Urinary bladder (tissue), 4 donors: Measurements from ENCODE around the gene ASIC2. TPM values are rescaled to one million over a fixed set of nuclear protein-coding genes. Genes with fewer than 3 reads are reported as not detected.
A peak's percentile ranks its signal among the peaks of the same experiment; 100 is the strongest.

ENCODE experiments used
- DNase-seq: peaks from one replicate; pipeline ENCODE4 v3.0.0-alpha.2; 2015; ENCODE audit errors: extremely low spot score
- H3K27ac ChIP-seq: one replicate; pipeline ENCODE4 v1.5.1; 2013; ENCODE audit warnings: low read depth, mild to moderate bottlenecking, moderate library complexity
- H3K36me3 ChIP-seq: one replicate; pipeline ENCODE4 v1.6.1; 2013; ENCODE audit warnings: mild to moderate bottlenecking, moderate library complexity; ENCODE audit not compliant: insufficient read depth
- H3K4me1 ChIP-seq: one replicate; pipeline ENCODE4 v1.6.1; 2013; ENCODE audit warnings: mild to moderate bottlenecking, moderate library complexity; ENCODE audit not compliant: insufficient read depth
- H3K4me3 ChIP-seq: one replicate; pipeline ENCODE4 v1.5.1; 2013; ENCODE audit warnings: low read depth, low read length
- WGBS: extraction: QIAGEN DNeasy Blood & Tissue Kit; methylation state at CpG from one replicate; pipeline ENCODE4 v1.1.7; 2013; 5-methylcytosine and 5-hydroxymethylcytosine counted together
- polyA plus RNA-seq: library from polyadenylated mRNA; stranded (reverse); fragments of 200-250 nt; gene quantifications from one replicate; pipeline ENCODE4 v1.2.3, GENCODE V29; 2013
- total RNA-seq: library from RNA; depleted of rRNA; stranded (reverse); fragments of >200 nt; gene quantifications from one replicate; pipeline ENCODE4 v1.2.3, GENCODE V29; 2014
- donor health status: healthy with polysubstance abuse.
- donor health status: healthy.

The ASIC2 gene
- total and polyA plus RNA-seq, 2 donors, result 0.09 to 1.1 TPM

GRCh38 chr17:33084755-33085154, 208.3 kb downstream of the ASIC2 start:
- Histone ChIP-seq H3K36me3 (no peaks in the 10 kb centered on the region), H3K27ac (no peak overlapping the region), H3K4me3 (no peak overlapping the region), H3K4me1 (no peaks in the 10 kb centered on the region)
- WGBS, result 87% methylated on average over 2 of the region's 2 CpGs
- DNase-seq, result no peak

GRCh38 chr17:33082529-33083173, 210.4 kb downstream of the ASIC2 start:
- no peak overlapping the region for H3K4me3 ChIP-seq
- 62% methylated on average over 7 of the region's 7 CpGs for WGBS
- no peak for DNase-seq
- H3K4me1 ChIP-seq, result no peaks in the 10 kb centered on the region
- H3K27ac ChIP-seq, result no peak overlapping the region
- H3K36me3 ChIP-seq, result no peaks in the 10 kb centered on the region

DNA sequence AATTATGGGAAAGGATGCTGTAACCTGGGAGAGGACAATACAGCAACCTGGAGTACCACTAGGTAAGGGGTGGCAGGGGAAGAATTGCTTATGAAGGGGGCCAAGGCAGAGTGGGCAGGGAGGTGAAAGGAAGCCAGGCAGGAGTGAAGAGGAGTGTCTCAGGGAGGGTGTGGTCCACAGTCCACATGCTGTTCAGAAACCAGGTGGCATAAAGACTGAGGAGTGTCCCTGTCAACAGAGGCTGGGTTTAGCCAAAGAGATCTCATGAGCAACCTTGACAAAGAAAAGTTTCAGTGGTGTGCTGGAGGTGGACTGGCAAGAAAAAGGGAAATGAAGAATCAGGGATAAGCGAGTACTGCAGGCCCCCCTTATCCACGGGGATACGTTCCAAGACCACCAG, 213.0 kb downstream of the ASIC2 start:
- DNase-seq, result no peak
- 71% methylated on average over 3 of the region's 3 CpGs for WGBS
- no peaks in the 10 kb centered on the region for H3K36me3 ChIP-seq
- no peak overlapping the region for H3K4me3 ChIP-seq
- H3K4me1 ChIP-seq, result no peaks in the 10 kb centered on the region
- H3K27ac ChIP-seq, result no peak overlapping the region

DNA sequence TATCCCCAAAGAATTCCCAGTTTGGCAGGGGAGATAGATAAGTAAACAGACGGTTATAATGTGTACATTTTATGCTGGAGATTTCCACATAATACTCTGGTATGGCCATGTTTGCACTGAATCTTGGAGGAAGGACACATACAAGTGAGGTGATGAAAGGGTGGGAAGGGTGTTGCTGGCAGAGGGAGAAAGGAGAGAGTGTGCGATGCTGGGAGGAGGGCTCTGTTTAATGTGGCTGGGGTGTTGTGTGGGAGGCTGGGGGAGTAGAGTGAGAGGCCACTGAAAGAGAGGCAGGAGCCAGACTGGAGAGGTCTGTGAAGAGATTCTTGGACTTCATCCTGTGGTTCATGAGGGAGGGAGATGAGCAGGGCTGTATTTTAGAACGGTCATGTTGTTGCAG, 213.9 kb downstream of the ASIC2 start:
- 35% methylated on average over 3 of the region's 3 CpGs for WGBS
- peak; percentile 5 for DNase-seq
- H3K36me3 ChIP-seq, result no peaks in the 10 kb centered on the region

GRCh38 chr17:33076979-33077378, 216.1 kb downstream of the ASIC2 start:
- no peak overlapping the region for H3K27ac ChIP-seq
- no peaks in the 10 kb centered on the region for H3K4me1 ChIP-seq
- 62% methylated on average over 1 of the region's 1 CpG for WGBS

More for the DNA sequence above, 213.9 kb downstream of the ASIC2 start:
- Histone ChIP-seq H3K27ac (no peak overlapping the region), H3K4me1 (no peaks in the 10 kb centered on the region), H3K4me3 (no peak overlapping the region)

GRCh38 chr17:33073416-33073815, 219.7 kb downstream of the ASIC2 start:
- Histone ChIP-seq H3K27ac (no peak overlapping the region), H3K4me3 (no peak overlapping the region), H3K36me3 (no peaks in the 10 kb centered on the region), H3K4me1 (no peaks in the 10 kb centered on the region)
- WGBS, result 75% methylated on average over 7 of the region's 7 CpGs
- DNase-seq, result no peak

More at GRCh38 chr17:33076979-33077378, 216.1 kb downstream of the ASIC2 start:
- DNase-seq, result no peak
- H3K36me3 ChIP-seq, result no peaks in the 10 kb centered on the region
- no peak overlapping the region for H3K4me3 ChIP-seq

DNA sequence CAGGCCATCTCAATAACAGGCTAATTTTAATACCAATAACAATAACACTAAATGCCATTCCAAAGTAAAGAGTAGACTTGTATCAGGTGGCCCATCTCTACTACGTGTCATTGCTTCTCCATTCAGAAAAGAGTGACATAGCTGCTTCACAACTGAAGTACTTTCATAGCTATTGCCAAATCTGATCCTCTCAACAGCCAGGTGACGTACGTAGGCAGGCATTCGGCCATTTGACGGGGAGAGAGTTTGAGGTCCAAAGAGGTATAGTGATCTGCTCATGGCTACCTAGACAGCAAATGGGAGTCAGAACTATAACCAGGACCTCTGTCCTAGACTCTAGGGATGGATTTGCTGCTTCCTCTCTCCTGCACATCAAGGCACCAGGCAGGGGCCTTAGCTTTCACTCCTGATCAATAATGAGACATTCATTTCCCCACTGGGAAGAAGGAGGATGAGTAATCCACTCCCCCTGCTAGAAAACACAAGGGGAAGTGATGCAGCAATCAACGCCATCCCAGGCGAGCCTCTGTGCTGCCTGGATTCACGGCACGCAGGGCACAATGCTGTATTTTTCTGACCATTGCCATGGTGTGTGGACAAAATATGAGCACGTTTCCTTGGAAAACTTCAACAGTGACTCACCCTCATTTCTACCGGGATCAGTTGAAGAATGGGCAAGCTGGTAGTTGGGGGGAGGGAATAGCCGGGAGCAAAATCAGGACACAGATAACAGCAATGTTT, 220.5 kb downstream of the ASIC2 start:
- Histone ChIP-seq H3K4me3 (no peak overlapping the region), H3K4me1 (no peaks in the 10 kb centered on the region), H3K36me3 (no peaks in the 10 kb centered on the region), H3K27ac (no peak overlapping the region)
- no peak for DNase-seq
- WGBS, result 82% methylated on average over 12 of the region's 12 CpGs

GRCh38 chr17:33071656-33072055, 221.4 kb downstream of the ASIC2 start:
- H3K4me3 ChIP-seq, result no peak overlapping the region
- no peaks in the 10 kb centered on the region for H3K36me3 ChIP-seq
- DNase-seq, result no peak
- H3K4me1 ChIP-seq, result no peaks in the 10 kb centered on the region
- no peak overlapping the region for H3K27ac ChIP-seq

DNA sequence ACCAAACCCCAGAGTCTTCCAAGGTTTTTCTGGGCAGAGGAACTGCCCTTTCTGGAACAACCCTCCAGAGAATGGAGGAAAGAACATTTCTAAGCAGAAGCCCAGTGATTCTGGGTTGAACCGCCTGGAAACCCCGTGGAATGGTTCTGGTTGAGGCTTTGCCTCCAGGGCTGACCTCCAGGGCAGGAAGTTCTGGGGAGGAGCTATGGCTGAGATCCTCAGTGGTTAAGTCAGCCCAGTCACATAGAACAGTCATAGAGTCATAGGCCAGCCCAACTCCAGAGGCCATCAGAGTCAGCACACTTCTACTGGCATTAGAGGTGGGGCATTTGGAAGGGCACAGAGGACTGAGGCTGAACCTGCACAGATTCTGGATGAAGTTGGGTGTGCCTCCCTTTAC, 235.5 kb downstream of the ASIC2 start:
- Histone ChIP-seq H3K27ac (no peak overlapping the region), H3K36me3 (no peaks in the 10 kb centered on the region), H3K4me3 (no peak overlapping the region), H3K4me1 (no peaks in the 10 kb centered on the region)
- no peak for DNase-seq
- 85% methylated on average over 2 of the region's 2 CpGs for WGBS

DNA sequence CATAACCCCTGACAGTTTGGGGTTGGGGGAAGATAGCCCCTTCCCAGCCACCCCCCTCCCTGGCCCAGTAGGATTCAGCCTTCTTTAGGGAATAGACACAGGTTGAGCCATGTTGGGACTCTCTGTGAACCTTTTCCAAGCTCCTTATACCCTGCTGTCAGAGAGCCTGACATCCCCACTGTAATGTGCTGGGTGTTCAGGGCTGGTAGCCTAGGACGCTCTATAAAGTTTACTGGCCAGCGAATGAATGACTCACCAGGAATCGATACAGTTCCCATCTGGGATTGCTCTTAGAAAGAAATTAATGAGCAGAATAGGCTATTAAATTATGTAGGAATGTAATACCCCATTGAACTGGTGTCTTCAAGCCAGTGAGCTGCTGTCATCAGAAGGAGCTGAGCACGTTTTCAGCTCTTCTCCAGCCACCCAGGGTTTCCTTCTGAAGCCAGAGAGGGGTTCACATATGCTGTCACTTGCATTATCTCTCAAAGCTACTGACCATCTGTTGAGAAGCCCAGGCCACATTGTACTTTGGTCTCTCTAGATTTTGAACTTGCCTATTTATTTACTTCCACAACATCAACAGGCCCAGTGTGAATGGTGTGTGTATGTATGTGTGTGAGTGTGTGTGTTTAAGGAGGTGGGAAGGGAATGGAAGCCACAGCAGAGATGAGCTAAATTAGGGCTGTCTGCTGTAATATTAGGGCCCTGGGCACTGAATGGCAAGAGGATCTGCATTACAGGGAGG, 236.5 kb downstream of the ASIC2 start:
- no peaks in the 10 kb centered on the region for H3K36me3 ChIP-seq
- no peak for DNase-seq
- no peak overlapping the region for H3K27ac ChIP-seq
- WGBS, result 70% methylated on average over 4 of the region's 4 CpGs
- H3K4me3 ChIP-seq, result no peak overlapping the region
- no peaks in the 10 kb centered on the region for H3K4me1 ChIP-seq

- DNase-seq, result no peak
- Histone ChIP-seq H3K36me3 (no peaks in the 10 kb centered on the region), H3K27ac (no peak overlapping the region), H3K4me1 (no peaks in the 10 kb centered on the region), H3K4me3 (no peak overlapping the region)
- WGBS, result 85% methylated on average over 9 of the region's 9 CpGs
These were observed 237.3 kb downstream of the ASIC2 start for GRCh38 chr17:33055746-33056145.

- no peaks in the 10 kb centered on the region for H3K4me1 ChIP-seq
- no peaks in the 10 kb centered on the region for H3K36me3 ChIP-seq
- 46% methylated on average over 9 of the region's 9 CpGs for WGBS
- H3K27ac ChIP-seq, result no peak overlapping the region
- no peak for DNase-seq
- no peak overlapping the region for H3K4me3 ChIP-seq
These were observed 237.9 kb downstream of the ASIC2 start for GRCh38 chr17:33055171-33055611.

DNA sequence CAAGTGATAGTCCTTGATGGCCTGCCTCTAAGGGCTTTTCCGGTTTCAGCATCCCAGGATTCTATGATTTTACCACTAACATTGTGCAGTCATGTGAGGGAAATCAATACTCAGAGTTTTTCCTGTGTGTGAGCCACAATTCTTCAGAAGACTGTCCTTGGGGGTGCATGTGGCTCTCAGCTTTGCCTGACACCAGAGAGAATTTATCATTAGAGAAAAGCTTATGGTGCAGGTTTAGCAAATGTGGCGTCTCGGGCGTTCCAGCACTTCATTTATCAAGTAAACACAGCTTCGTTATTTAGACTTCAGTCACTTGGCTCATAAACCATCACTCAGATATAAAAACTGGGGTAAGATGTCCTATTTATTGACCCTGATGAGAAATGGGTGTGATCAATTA, 238.7 kb downstream of the ASIC2 start:
- no peaks in the 10 kb centered on the region for H3K4me1 ChIP-seq
- no peak for DNase-seq
- H3K36me3 ChIP-seq, result no peaks in the 10 kb centered on the region
- H3K27ac ChIP-seq, result no peak overlapping the region
- 59% methylated on average over 5 of the region's 5 CpGs for WGBS
- no peak overlapping the region for H3K4me3 ChIP-seq

DNA sequence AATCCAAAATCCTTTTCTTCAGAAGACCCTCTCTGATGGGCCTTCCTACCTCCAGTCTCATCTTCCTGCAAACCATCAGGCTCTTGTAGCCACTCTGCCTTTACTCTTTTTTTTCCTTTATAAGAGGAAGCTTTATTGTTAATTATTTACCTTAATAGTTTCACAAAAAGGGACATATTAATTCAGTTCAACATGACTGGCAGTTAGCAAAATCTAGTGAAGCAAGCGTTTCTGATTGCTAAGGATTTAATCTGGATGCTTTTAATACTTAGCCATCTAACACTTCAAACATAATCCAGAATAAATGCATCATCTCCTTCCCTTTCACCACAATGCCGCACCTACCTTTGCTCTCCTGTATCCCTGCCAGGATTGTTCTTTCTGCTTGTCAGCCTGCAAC, 239.4 kb downstream of the ASIC2 start:
- H3K4me3 ChIP-seq, result no peak overlapping the region
- H3K4me1 ChIP-seq, result no peaks in the 10 kb centered on the region
- no peaks in the 10 kb centered on the region for H3K36me3 ChIP-seq
- WGBS, result 85% methylated on average over 2 of the region's 2 CpGs
- no peak overlapping the region for H3K27ac ChIP-seq
- DNase-seq, result no peak
